GM23338 (cell line): ENCODE results near the gene NMRK2.

ENCODE experiments used
- CREB1 ChIP-seq: fragments of 250-450 bp; sonication (Bioruptor Pico); IDR thresholded peaks from 2 replicates; pipeline ENCODE4 v1.5.0; 2020; ENCODE audit warnings: low read depth, mild to moderate bottlenecking, moderate library complexity
- EZH2 ChIP-seq: fragments of 200-600 bp; sonication (generic); IDR thresholded peaks from one replicate; pipeline ENCODE4 v1.8.0; 2017; ENCODE audit warnings: antibody characterized with exemption, mild to moderate bottlenecking, low read depth; ENCODE audit not compliant: unreplicated experiment
- EZH2phosphoT487 ChIP-seq: fragments of 200-600 bp; sonication (generic); IDR thresholded peaks from one replicate; pipeline ENCODE4 v1.8.1; 2018; ENCODE audit warnings: antibody characterized with exemption; ENCODE audit not compliant: unreplicated experiment
- JUNB ChIP-seq: IDR thresholded peaks from one replicate; pipeline ENCODE4 v1.6.1; 2016; ENCODE audit warnings: antibody characterized with exemption; ENCODE audit not compliant: unreplicated experiment
- NANOG ChIP-seq: IDR thresholded peaks from 2 replicates; pipeline ENCODE4 v1.6.1; 2016; ENCODE audit warnings: antibody characterized with exemption, borderline replicate concordance
- POLR2AphosphoS5 ChIP-seq: IDR thresholded peaks from 2 replicates; pipeline ENCODE4 v1.6.1; 2016; ENCODE audit warnings: antibody characterized with exemption, low read depth
- STAT1 ChIP-seq: IDR thresholded peaks from one replicate; pipeline ENCODE4 v1.6.1; 2016; ENCODE audit warnings: antibody characterized with exemption; ENCODE audit not compliant: unreplicated experiment
- ZNF331 ChIP-seq: fragments of 250-450 bp; sonication (Bioruptor Pico); IDR thresholded peaks from 2 replicates; pipeline ENCODE4 v1.5.0; 2020; ENCODE audit warnings: low read depth, mild to moderate bottlenecking, moderate library complexity
- TF ChIP-seq, protein P1 (sequence below), 2 experiments: fragments of 200-600 bp in 1 of 2; sonication (generic) in 1 of 2; conservative IDR thresholded peaks; 2 replicates each; pipeline versions ENCODE4 v1.5.1 to v1.6.1; 2016 to 2017; ENCODE audit warnings: antibody characterized with exemption in 2 of 2, low read depth in 2 of 2, mild to moderate bottlenecking in 2 of 2, moderate library complexity in 1 of 2
- TF ChIP-seq, protein P2 (sequence below): IDR thresholded peaks from one replicate; pipeline ENCODE4 v1.6.1; 2018; ENCODE audit warnings: antibody characterized with exemption; ENCODE audit not compliant: unreplicated experiment
- TF ChIP-seq, protein P3 (sequence below): IDR thresholded peaks from 2 replicates; pipeline ENCODE4 v1.6.1; 2016; ENCODE audit warnings: antibody characterized with exemption
- TF ChIP-seq, protein P4 (sequence below): fragments of 250-450 bp; sonication (Bioruptor Pico); IDR thresholded peaks from 2 replicates; pipeline ENCODE4 v1.5.0; 2020; ENCODE audit warnings: mild to moderate bottlenecking, moderate library complexity

DNA sequence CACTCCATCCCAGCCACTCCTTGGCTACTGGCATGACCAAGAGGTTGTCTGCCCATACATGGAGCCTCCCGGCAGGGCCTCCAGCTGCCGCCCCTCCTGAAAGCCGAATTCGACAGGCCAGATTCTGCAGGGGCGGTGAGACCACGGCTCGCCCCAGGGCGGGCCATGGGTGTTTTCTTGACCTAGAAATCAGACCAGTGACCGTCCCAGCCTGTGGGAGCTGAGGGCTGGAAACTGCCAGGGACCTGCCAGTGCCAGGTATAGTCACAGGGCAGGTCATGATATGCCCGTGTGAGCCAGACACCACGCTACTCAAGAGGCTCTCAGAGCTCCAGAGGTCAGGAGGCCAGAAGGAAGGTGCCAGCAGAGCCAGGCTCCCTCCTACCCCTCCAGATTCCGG is 21.2 kb downstream of the NMRK2 start:
- TF ChIP-seq JUNB (no peak), POLR2AphosphoS5 (no peak), NANOG (no peak), EZH2phosphoT487 (no peak), EZH2 (no peak), STAT1 (no peak), CREB1 (CRISPR knock-in tag) (no peak), ZNF331 (CRISPR knock-in tag) (no peak)
- TF ChIP-seq, protein P1, sequence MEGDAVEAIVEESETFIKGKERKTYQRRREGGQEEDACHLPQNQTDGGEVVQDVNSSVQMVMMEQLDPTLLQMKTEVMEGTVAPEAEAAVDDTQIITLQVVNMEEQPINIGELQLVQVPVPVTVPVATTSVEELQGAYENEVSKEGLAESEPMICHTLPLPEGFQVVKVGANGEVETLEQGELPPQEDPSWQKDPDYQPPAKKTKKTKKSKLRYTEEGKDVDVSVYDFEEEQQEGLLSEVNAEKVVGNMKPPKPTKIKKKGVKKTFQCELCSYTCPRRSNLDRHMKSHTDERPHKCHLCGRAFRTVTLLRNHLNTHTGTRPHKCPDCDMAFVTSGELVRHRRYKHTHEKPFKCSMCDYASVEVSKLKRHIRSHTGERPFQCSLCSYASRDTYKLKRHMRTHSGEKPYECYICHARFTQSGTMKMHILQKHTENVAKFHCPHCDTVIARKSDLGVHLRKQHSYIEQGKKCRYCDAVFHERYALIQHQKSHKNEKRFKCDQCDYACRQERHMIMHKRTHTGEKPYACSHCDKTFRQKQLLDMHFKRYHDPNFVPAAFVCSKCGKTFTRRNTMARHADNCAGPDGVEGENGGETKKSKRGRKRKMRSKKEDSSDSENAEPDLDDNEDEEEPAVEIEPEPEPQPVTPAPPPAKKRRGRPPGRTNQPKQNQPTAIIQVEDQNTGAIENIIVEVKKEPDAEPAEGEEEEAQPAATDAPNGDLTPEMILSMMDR (conservative IDR thresholded peaks at IDR 0.05; ENCODE audit: low read depth in 2 of 2), result no peak
- TF ChIP-seq, protein P2, sequence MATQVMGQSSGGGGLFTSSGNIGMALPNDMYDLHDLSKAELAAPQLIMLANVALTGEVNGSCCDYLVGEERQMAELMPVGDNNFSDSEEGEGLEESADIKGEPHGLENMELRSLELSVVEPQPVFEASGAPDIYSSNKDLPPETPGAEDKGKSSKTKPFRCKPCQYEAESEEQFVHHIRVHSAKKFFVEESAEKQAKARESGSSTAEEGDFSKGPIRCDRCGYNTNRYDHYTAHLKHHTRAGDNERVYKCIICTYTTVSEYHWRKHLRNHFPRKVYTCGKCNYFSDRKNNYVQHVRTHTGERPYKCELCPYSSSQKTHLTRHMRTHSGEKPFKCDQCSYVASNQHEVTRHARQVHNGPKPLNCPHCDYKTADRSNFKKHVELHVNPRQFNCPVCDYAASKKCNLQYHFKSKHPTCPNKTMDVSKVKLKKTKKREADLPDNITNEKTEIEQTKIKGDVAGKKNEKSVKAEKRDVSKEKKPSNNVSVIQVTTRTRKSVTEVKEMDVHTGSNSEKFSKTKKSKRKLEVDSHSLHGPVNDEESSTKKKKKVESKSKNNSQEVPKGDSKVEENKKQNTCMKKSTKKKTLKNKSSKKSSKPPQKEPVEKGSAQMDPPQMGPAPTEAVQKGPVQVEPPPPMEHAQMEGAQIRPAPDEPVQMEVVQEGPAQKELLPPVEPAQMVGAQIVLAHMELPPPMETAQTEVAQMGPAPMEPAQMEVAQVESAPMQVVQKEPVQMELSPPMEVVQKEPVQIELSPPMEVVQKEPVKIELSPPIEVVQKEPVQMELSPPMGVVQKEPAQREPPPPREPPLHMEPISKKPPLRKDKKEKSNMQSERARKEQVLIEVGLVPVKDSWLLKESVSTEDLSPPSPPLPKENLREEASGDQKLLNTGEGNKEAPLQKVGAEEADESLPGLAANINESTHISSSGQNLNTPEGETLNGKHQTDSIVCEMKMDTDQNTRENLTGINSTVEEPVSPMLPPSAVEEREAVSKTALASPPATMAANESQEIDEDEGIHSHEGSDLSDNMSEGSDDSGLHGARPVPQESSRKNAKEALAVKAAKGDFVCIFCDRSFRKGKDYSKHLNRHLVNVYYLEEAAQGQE, result no peak
- TF ChIP-seq, protein P3, sequence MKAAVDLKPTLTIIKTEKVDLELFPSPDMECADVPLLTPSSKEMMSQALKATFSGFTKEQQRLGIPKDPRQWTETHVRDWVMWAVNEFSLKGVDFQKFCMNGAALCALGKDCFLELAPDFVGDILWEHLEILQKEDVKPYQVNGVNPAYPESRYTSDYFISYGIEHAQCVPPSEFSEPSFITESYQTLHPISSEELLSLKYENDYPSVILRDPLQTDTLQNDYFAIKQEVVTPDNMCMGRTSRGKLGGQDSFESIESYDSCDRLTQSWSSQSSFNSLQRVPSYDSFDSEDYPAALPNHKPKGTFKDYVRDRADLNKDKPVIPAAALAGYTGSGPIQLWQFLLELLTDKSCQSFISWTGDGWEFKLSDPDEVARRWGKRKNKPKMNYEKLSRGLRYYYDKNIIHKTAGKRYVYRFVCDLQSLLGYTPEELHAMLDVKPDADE, result no peak
- TF ChIP-seq, protein P4, sequence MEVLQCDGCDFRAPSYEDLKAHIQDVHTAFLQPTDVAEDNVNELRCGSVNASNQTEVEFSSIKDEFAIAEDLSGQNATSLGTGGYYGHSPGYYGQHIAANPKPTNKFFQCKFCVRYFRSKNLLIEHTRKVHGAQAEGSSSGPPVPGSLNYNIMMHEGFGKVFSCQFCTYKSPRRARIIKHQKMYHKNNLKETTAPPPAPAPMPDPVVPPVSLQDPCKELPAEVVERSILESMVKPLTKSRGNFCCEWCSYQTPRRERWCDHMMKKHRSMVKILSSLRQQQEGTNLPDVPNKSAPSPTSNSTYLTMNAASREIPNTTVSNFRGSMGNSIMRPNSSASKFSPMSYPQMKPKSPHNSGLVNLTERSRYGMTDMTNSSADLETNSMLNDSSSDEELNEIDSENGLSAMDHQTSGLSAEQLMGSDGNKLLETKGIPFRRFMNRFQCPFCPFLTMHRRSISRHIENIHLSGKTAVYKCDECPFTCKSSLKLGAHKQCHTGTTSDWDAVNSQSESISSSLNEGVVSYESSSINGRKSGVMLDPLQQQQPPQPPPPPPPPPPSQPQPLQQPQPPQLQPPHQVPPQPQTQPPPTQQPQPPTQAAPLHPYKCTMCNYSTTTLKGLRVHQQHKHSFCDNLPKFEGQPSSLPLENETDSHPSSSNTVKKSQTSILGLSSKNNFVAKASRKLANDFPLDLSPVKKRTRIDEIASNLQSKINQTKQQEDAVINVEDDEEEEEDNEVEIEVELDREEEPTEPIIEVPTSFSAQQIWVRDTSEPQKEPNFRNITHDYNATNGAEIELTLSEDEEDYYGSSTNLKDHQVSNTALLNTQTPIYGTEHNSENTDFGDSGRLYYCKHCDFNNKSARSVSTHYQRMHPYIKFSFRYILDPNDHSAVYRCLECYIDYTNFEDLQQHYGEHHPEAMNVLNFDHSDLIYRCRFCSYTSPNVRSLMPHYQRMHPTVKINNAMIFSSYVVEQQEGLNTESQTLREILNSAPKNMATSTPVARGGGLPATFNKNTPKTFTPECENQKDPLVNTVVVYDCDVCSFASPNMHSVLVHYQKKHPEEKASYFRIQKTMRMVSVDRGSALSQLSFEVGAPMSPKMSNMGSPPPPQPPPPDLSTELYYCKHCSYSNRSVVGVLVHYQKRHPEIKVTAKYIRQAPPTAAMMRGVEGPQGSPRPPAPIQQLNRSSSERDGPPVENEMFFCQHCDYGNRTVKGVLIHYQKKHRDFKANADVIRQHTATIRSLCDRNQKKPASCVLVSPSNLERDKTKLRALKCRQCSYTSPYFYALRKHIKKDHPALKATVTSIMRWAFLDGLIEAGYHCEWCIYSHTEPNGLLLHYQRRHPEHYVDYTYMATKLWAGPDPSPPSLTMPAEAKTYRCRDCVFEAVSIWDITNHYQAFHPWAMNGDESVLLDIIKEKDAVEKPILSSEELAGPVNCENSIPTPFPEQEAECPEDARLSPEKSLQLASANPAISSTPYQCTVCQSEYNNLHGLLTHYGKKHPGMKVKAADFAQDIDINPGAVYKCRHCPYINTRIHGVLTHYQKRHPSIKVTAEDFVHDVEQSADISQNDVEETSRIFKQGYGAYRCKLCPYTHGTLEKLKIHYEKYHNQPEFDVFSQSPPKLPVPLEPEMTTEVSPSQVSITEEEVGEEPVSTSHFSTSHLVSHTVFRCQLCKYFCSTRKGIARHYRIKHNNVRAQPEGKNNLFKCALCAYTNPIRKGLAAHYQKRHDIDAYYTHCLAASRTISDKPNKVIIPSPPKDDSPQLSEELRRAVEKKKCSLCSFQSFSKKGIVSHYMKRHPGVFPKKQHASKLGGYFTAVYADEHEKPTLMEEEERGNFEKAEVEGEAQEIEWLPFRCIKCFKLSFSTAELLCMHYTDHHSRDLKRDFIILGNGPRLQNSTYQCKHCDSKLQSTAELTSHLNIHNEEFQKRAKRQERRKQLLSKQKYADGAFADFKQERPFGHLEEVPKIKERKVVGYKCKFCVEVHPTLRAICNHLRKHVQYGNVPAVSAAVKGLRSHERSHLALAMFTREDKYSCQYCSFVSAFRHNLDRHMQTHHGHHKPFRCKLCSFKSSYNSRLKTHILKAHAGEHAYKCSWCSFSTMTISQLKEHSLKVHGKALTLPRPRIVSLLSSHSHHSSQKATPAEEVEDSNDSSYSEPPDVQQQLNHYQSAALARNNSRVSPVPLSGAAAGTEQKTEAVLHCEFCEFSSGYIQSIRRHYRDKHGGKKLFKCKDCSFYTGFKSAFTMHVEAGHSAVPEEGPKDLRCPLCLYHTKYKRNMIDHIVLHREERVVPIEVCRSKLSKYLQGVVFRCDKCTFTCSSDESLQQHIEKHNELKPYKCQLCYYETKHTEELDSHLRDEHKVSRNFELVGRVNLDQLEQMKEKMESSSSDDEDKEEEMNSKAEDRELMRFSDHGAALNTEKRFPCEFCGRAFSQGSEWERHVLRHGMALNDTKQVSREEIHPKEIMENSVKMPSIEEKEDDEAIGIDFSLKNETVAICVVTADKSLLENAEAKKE (CRISPR knock-in tag), result no peak
